Right ventricle myocardium superior (tissue), 1 donor: Measurements from ENCODE around the gene CCDC68. TPM values are rescaled to one million over a fixed set of nuclear protein-coding genes. Genes with fewer than 3 reads are reported as not detected.
"Not testable (repeated sequence)": the region's sequence is repeated elsewhere in the genome, so short reads cannot be mapped to it uniquely, and the experiment has no call there.

Experiments used
- ATAC-seq: fragments of 200-7000 bp; cut with Tn5 transposase; one replicate; pipeline ENCODE4 v1.9.1; 2020; ENCODE audit warnings: mild to moderate bottlenecking; ENCODE audit not compliant: poor library complexity
- DNase-seq: peaks from one replicate; pipeline ENCODE4 v3.0.0-alpha.2; 2020
- intact Hi-C: fragments of 100-400 bp; cut with DNase I; formaldehyde crosslinking; loops from one replicate; pipeline ENCODE4 v1.11.2; 2022
- total RNA-seq: library from RNA; stranded (reverse); fragmentation: NEBNext Ultra II Directional; extraction: Animal tissue kit (Norgen Biotek cat#: 25700); gene quantifications from one replicate; pipeline ENCODE4 v1.2.1, GENCODE V29; 2021
- donor health status: DM: no; HTN: yes; CAD: no; lungs with severe emphysema.

Gene CCDC68
- total RNA-seq, 1 donor from 2014 or later: 3.7 TPM

DNA sequence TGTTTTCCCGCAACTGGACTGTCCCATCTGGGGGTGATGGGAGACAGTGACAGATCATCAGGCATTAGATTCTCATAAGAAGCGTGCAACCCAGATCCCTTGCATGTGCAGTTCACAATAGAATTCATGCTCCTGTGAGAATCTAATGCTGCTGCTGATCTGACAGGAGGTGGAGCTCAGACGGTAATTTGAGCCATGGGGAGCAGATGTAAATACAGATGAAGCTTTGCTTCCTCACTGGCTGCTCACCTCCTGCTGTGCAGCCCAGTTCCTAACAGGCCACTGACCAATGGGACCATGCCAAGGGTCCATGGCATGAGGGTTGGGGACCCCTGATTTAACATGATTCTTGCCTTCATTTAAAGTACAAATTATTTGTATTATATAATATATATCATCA lies 104.2 kb downstream of the CCDC68 start:
- DNase-seq, intact Hi-C loops, ATAC-seq: not testable (repeated sequence)

DNA sequence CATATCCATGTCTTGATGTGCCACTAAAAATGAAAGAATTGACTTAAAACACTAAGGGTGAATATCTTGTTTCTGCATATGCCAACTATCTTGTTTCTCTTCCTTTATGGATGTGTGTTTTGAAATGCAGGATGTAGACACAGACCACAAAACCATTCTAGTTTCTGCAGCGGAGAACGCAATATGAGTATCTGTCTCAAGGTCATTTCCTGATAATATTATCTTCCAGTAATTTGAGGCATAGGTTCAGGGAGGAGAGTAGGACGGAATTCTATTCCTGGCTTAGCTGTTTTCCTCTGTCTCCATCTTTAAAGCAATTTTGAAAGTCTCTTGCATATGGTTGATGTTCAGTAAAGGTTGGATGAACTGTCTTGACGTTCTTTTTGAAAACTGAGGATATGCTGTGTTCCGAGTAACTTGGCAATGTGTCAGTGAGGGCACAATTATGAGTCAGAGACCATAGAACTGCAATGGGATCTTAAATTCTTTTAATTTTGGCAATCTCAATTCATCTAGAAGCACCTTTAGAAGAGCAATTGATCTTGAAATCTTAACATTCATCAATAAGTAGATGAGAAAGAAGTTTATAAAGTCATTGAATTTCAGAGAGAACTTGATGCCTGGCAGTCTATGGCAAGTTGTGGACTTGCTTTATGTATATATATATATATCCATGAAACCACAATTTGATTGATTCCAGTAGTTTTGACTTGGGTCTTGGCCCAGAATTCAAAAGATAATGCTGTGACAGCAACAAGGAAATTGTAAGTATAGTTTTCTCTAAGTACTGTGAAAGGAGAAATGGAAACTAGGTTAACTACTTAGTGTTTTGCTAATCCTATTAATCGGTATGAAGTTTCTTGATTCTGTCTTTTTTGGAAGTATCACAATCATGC lies 106.2 kb downstream of the CCDC68 start:
- DNase-seq (no peak), ATAC-seq (no peak)
- intact Hi-C loops: no loop called here

Other genes starting within 250 kb of the CCDC68 start
- 0.30 TPM for gene RAB27B, start 131.0 kb downstream of the CCDC68 start, total RNA-seq